HG03064 (cell line): Measurements from ENCODE around the gene CALCOCO1.
A peak's percentile ranks its signal among the peaks of the same experiment; 100 is the strongest.
"Not testable (repeated sequence)": the region's sequence is repeated elsewhere in the genome, so short reads cannot be mapped to it uniquely, and the experiment has no call there.

Experiments used
- ATAC-seq: cut with Tn5 transposase; IDR thresholded peaks from one replicate; pipeline ENCODE4 v1.9.1; 2021; ENCODE audit warnings: low read depth; ENCODE audit not compliant: unreplicated experiment

The CALCOCO1 gene

DNA sequence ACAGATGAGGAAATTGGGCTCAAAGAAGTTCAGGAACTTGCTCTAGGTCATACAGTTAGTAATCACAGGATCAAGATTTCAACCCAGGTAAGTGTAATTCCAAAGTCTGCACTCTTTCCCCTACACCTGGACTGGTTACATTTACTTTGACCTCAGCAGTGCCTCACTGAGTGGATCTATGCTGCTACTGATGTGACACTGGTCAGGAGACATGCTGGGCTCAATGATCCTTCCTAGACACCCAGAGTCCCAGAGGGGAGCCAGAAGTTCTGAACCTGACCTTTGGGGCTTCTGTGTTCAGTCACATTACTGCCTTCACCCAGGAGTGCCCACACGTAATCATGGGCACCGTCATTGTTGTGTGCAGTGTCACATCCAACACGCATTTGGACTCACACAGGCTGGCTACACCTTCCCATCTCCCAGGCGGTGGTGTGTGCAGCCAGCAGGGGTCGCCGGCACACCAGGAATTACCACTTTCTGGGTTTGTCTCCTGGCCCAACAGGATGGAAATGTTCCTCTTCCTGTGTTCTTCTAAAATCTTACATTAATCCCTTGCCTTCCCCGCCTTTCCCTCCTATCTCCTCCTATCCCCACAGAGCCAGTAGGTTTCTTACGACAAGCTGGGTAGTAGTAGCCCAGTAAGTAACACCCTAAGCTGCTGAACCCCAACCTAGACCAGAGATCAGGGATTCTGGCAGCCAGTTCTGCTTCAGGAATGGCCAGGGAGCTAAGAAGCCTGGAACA, 25.6 kb downstream of the CALCOCO1 start:
- no peak for ATAC-seq

DNA sequence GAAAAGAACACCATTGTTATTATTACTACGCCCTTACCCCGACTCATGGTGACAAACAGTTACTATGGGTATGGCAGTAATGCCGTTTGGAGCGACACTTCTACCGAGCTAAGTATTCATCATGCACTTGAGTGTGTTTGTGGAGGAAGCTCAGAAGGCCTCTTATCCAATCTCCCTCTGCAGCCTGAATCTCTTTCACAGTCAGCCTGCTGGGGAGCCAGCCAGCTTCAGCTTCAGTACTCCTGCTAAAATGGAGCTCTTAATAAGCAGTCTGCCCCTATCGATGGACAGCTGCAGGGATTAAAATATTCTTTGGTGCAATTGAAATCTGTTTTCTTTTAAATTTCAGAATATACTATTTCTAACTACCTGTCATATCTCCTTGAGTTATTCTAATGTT, 26.7 kb downstream of the CALCOCO1 start:
- ATAC-seq: no peak

DNA sequence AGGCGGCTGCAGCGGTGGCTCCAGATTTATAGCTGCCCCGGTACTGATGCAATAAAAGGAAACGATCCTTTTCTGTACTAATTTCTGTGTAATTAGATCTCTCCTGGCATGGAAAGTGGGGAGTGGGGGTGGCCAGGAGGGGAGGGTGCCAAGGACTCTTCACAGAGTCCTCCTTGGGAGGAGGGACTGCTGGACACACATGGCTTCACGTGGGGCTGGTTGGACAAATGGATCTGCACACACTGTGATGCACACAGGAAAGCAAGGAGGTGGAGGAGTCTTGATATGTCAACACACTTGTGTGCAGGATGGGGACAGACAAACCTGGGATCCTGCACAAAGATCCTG, 27.6 kb downstream of the CALCOCO1 start:
- ATAC-seq: no peak

DNA sequence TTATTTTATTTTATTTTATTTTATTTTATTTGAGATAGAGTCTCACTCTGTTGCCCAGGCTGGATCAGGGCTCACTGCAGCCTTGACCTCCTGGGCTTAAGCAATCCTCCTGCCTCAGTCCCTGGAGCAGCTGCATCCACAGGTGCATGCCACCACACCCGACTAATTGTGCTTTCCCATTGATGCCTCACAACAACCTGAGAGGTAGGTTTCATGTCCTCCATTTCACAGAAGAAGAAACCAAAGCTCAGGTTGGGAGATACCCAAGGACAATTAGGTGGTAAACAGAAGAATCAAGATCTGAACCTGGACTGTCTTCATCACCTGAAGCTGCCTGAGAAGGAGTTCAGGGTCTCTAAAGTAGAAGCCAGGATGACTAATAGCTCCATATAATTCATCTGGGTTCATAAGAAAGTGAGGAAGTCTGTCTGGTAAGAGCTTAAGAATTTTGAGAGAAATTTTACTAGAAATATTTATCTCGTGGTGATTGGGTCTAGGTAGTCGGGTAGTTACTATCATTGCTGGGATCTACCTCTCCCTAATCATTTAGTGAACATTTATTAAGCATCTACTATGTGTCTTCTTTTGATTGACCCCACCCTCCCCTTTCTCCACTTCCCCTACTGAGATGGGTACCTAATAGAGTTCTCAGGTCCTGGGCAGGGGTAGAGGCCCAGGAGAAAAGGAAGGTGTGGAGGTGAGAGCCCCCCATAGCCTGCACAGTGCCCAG, 28.1 kb downstream of the CALCOCO1 start:
- no peak for ATAC-seq

DNA sequence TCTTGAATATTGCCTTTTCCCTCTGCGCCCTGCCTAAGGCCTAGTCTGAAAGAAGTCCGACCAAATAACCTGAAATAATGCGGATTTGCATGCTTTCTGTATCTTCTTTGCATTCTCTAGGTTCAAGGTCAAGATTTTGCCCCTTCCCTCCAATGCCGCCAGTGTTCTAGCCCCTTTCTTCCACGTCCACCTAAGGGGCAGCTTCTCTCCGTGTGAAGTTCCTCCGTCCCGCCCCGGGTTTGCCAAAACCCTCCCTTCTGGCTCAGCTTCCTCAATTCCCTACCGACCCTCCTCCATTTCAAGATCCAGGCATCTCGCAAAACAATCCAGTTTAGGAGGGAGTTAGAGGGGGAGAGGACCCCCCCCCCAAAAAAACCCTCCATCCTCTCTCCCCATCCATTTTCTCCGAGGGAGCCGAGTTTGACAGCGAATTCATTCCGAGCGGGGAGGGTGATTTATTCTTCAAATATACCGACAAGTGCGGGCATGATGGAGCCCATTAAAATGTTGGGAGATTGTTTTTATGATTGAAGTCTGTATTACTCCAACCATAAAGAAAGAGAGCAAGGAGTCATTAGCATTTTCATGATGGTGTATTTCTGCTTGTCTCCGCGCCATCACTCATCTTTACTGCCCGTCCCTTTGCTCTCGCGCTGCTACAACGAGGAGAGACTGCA, 30.5 kb downstream of the CALCOCO1 start:
- ATAC-seq: no peak

DNA sequence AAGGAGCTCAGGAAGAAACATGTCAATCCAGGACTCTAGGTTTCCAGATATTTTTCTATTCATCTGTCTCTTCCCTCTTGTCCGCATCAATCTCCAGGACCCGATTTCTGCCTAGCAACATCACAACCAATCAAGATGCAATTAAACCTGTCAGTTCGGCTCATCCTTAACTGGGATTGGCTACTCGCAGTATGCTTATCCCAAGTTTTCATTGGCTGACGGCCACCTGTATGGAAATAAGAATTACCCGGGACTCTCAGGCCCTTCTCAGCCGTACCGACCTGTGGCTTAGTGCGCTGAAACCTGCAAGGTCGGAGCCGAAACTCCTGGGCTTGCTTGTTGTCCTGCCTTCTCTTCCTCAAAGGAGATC, 31.0 kb downstream of the CALCOCO1 start:
- ATAC-seq: no peak

DNA sequence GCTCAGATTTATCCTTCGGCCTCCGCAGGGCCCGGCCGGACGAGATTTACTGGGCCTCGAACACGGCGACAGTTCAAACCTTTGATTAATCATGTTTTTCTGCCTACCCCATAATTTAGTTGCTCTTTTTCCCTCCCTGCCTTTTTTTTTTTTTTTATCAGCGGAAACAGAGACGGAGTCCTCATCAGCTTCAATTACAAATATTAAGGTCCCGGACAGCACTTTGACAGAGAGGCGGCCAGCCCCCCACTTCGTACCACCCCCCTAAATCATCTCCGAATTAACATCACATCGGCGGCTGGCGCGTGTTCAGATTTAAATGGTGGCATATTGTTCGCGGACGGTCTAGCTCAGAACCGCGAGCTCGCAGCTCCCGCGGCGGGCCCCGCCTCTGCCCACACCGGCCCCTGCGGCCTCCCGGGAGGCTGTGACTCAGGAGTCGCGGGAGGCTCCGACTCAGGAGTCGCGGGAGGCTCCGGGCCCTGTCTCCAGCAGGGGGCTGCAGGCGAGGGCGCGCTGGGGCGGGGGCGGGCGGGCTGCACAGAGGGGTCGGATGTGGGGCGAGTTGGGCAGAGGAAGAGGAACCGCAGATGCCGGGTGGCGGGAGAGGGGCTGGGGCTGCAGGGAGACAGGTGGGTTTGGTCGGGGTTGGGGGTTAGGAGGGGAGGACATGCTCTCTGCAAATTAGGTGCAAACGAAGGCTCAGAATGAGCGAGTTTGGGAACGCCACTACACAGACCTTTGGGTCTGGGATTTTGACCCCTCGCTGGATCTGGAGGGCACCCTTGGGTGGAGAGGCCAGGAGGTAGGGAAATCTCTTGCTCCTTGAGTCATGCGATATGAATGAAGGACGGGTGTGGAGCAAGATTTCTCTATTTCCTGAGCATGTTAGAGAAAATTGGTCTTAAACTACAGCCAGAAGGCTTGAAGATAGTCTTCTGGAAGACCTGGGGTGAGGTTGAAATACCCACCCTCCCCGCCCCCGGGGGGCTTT, 31.8 kb downstream of the CALCOCO1 start:
- ATAC-seq: no peak

DNA sequence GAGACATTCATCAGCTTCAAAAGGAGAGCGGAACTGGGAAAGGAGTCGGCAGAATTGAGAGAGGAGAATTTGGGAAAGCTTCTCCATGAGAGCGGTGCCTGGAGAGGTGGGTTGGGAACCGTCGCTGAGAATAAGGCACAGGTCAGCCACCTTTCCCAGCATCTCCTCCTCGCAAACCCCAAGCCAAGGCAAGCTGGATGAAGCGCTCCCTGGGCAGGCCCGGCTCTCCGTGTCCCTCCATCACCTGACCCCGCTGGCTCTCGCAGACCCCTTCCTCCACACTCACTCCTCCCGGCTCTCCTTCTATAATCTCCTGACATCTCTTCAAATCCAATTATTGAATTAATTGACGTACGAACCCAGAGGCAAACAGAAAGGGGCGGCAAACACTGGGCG, 32.5 kb downstream of the CALCOCO1 start:
- no peak for ATAC-seq

DNA sequence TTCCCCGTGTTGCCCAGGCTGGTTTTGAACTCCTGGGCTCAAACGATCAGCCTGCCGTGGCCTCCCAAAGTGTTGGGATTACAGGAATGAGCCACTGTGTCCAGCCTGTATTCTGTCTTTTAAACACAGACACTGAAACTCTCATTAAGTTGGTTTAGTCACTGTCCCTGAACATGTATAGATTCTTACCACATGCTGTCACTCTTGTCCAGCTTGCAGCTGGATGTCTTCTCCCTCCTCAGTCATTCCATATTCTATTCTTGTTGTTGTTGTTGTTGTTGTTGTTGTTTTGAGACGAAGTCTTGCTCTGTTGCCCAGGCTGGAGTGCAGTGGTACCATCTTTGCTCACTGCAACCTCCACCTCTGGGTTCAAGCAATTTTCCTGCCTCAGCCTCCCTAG, 39.1 kb downstream of the CALCOCO1 start:
- no peak for ATAC-seq

DNA sequence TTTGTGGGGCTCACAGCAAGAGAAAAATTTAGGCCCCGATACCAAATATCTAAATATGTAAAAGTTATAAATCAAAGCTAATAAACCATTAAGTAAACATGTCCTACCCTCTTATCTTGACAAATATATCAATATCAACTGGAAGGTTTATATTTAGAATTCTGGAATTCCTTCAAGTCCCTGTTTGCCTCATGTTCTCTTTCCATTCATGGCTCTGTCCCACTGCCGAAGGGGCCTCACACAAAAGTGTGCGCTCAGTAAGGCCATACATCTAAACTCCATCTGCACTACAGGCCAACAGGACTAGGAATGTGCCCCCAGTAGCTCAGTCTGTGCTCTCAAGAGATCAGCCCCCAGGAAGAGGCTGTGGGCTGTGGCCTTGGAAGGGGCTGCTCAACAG, 40.8 kb downstream of the CALCOCO1 start:
- no peak for ATAC-seq

DNA sequence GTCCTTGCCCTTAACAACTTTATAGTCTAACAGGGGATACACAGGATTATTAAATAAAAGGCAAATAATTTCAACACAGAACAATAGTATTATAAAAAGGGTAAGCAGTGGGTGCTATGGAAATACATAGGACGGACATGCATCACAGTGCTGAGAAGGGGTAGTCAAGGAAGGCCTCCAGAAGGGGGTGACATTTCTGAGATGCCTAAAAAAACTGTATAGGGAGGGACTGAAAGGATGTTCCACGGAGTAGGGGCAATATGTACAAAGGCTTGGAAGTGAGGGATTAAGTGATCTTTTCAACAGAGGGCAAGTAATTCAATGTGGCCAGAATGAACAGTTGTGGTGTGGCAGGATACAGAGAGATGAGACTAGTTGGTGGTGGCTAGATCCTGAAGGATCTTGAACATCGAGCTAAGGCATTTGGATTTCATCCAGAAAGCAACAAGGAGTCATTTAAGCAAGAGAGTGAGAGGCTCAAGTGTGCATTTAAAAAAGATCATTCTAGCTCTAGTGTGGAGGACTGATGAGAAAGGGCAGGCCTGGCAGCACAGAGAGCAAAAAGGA, 42.5 kb downstream of the CALCOCO1 start:
- ATAC-seq: no peak

DNA sequence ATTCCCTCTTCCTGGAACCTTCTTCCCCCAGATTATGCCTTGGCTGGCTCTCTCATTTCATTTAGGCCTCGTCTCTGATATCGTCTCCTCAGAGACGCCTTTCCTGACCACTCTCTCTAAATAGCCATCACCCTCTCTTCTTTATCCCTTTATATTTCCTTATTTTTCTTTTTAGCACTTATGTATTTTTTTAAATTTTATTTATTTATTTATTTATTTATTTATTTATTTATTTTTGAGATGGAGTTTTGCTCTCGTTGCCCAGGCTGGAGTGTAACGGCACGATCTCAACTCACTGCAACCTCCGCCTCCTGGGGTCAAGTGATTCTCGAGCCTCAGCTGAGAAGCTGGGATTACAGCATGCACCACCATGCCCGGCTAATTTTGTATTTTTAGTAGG, 43.3 kb downstream of the CALCOCO1 start:
- ATAC-seq: no peak

DNA sequence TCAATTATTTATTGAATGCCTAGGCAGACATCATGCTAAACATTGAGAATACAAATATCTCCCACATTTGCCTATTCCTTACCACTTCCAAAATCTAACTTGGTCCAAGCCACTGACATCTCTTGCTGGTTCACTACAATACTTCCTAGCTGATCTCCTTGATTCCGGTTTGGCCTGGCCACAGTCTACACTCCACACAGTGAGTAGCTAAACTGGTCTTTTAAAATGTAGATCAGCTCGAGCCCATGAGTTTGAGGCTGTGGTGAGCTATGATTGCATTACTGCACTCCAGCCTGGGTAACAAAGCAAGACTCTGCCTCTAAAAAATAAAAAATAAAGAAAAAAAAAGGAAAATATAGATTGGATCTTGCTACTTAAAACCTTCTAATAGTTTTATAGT, 43.8 kb downstream of the CALCOCO1 start:
- ATAC-seq: no peak

DNA sequence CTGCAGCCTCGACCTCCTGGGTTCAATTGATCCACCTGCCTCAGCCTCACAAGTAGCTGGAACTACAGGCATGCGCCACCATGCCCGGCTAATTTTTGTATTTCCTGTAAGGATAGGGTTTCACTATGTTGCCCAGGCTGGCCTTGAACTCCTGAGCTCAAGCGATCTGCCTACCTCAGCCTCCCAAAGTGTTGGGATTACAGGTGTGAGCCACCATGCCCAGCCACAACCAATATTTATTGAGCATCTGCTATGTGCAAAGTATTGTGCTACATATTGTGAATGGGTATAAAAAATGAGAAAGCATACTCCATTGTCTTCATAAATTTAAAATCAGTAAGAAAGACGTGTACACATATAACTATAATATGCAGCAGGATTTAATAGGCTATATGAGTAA, 47.2 kb downstream of the CALCOCO1 start:
- ATAC-seq: not testable (repeated sequence)

DNA sequence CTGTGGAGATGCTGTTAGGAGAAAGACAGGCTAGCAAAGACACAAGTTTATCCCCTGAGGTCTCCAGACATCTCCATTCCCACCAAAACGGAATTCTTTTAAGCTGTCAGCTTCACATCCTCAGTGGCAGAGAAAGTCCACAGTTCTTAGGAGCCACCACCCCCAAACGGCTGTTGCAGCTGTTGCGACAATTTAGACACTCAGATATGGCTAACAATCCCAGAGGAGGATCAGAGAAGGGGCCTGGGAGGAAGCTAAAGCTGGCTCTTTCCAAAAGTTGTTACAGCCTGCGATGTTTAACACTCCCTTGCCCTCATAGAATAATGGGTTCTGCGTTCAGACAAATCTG, 49.5 kb downstream of the CALCOCO1 start:
- no peak for ATAC-seq

DNA sequence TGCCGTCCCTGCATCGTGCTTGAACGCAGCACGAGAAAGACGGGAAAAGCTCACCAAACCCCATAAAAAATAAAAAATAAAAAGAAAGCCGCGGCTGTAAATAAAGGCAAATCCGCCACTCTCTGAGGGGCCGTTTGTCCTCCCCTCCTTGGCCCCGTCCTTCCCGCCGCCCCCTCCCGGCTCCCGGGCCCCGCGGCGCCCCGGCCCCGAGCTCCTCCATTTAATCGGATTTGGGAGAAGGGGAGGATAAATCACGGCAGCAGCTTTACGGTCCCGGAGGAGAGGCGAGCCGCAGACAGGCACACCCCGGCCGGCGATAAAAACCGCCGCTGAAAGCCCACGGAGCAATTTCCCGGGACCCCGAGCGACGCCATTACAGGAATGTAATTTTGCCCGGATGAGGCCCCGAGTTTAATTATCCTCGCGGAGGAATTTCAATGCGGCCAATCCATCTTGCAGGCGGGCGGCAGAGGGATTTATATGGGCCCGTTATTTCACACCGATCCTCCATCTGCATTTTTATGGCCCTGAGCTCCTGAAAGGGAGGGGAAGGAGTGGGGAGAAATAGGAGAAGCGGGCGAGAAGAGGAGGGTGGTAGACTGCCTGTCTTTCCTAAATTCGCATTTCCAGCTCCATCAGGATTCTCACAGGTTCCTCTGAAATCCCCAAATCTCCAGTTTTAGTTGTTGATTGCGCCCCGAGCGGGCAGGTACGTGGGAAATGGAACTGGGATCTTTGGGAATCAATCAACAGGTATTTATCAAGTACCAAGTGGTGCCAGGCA, 50.0 kb downstream of the CALCOCO1 start:
- no peak for ATAC-seq

DNA sequence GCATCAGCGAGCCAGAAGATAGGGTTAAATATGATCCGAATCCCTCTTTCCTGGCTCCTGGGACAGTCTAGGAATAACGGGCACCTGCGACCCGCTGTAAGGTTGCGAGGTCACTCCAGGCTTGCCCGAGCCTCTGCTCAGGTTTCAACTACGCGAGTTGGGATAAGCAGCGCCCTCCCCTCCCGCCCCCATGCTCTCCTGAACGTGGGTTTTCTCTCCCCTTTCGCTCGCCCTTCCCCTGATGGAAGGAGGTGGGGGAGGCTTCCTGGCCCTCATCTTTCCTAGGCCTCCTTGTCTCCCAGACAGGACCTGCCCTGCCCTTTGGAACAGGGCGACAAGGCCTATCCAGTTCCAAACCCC, 50.6 kb downstream of the CALCOCO1 start:
- no peak for ATAC-seq

DNA sequence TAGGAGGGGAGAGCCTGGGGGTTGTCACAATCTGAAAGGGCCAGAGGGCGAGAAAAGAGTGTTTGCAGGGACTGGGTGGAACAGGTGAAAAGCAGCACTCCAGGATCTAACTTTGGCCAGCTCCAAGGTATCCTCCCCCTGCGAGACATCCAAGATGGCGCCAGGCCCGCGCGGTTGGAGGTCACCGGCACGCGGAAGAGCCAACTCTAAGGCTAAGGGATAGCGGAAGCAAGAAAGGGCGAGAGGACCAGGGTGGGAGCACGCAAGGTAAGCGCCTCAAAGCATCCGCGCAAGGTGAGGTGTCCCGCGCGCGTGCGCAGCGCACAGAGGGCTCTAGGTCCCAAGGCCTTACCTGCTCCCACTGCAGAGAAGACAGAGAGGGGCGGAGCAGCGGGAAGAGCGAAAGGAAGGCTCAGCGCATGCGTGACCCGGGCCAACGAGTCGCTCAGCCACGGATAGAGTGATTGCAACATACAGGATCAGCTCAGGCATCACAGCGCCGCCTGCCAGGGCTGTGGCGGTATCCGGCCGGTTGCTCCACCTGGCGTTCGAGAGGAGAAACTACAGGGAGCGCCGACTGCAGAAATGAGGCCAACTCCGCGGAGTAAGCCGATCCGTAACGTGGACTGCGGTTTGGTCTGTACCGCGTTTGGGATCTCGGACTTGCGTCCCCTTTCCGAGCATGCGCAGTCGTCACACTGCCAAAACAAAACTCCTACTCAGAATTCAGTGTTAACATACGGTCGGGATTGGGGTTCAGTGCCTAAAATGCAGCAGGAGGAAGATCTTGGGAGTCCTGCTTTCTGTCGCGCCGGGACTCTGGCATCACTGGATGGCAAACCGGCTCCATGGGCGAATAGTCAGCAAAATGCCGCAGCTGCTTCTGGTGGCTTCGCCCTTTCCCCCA, 51.3 kb downstream of the CALCOCO1 start, which contains the start of gene ATP5MC2:
Gene ATP5MC2 (minus strand): TSS at position 383 of the 907 bp plus-strand sequence. CDS start 3,469 bp downstream, outside the sequence.
- peak; percentile 91 for ATAC-seq
